ENCODE results near the gene RRN3. TPM values are rescaled to one million over a fixed set of nuclear protein-coding genes. Genes with fewer than 3 reads are reported as not detected.

Gene RRN3
- total RNA-seq, 1 experiment from 2014 or later, result 40.9 TPM

DNA sequence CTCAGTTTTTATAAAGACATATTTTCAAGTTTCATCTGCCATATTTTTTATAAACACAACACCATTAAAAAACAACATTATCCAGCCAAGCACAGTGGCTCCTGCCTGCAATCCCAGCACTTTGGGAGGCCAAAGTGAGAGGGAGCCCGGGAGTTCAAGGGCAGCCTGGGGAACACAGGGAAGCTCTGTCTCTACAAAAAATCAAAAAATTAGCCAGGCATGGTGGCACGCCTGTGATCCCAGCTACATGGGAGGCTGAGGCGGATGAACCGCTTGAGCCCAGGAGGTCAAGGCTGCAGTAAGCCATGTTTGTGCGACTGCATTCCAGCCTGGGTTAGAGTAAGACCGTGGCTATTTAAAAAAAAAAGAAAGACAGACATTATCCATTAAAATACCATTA lies 21.0 kb downstream of the RRN3 start:
- Histone ChIP-seq H2BK20ac (ENCODE audit: low read depth, low read length, poor library complexity, severe bottlenecking) (no peak overlapping the region), H3K27ac (ENCODE audit: insufficient read length, low read depth, low read length) (no peak overlapping the region), H2BK5ac (ENCODE audit: insufficient read length, low read length) (no peak overlapping the region), H3K4ac (ENCODE audit: low read depth, low read length) (no peak overlapping the region), H4K8ac (replicated peaks; ENCODE audit: insufficient read length, low read depth, low read length) (no peak overlapping the region), H2AFZ (ENCODE audit: low read length) (no peak overlapping the region), H3K4me2 (ENCODE audit: insufficient read depth, insufficient read length, low read length) (no peak overlapping the region), H4K91ac (ENCODE audit: insufficient read length, low read depth, low read length) (no peak overlapping the region), H3K9ac (ENCODE audit: extremely low read depth, insufficient read length, low read length) (no peak overlapping the region), H2BK120ac (ENCODE audit: low read depth, low read length, poor library complexity, severe bottlenecking) (no peak overlapping the region), H2BK12ac (ENCODE audit: insufficient read length, low read depth, low read length) (no peak overlapping the region), H4K5ac (ENCODE audit: insufficient read length, low read depth, low read length) (no peak overlapping the region), H3K23ac (ENCODE audit: insufficient read length, low read depth, low read length) (no peak overlapping the region), H3K4me1 (ENCODE audit: insufficient read depth, low read length) (no peaks in the 10 kb centered on the region), H2BK15ac (ENCODE audit: low read depth, low read length) (no peak overlapping the region), H3K56ac (ENCODE audit: insufficient read length, low read depth, low read length) (no peak overlapping the region), H3K23me2 (ENCODE audit: insufficient read length, low read depth, low read length, poor library complexity, severe bottlenecking) (no peaks in the 10 kb centered on the region), H3K9me3 (ENCODE audit: control insufficient read depth, low read depth, low read length) (no peaks in the 10 kb centered on the region), H3K18ac (ENCODE audit: insufficient read length, low read depth, low read length) (no peak overlapping the region), H3K14ac (ENCODE audit: insufficient read depth, low read length) (no peak overlapping the region), H3K79me1 (ENCODE audit: insufficient read depth, low read depth, low read length, poor library complexity, severe bottlenecking) (no peaks in the 10 kb centered on the region), H3T11ph (ENCODE audit: low read length) (no peak overlapping the region), H2AK5ac (ENCODE audit: insufficient read length, low read length) (no peak overlapping the region), H4K20me1 (ENCODE audit: control insufficient read depth, insufficient read depth, insufficient read length) (no peaks in the 10 kb centered on the region), H3K79me2 (ENCODE audit: insufficient read depth, low read length) (no peaks in the 10 kb centered on the region), H3K27me3 (ENCODE audit: insufficient read depth, low read length) (no peaks in the 10 kb centered on the region)
- no peaks in the 10 kb centered on the region for H3K27me3 Mint-ChIP-seq (ENCODE audit: low read depth)
- H3K4me3 Mint-ChIP-seq, result no peak overlapping the region
- H3K27ac Mint-ChIP-seq, result peak overlapping the region in 2 of 3 experiments; percentile 32 to 49; a peak in 1 of 7 replicates
- no peaks in the 10 kb centered on the region for H3K9me3 Mint-ChIP-seq
- no CpG with 5 or more reads among the region's 6 CpGs for WGBS (ENCODE audit: extremely low coverage, insufficient read length, low lambda C conversion rate)
- H3K4me1 Mint-ChIP-seq, result no peaks in the 10 kb centered on the region
- DNase-seq, result no peak
- TF ChIP-seq, protein P1, sequence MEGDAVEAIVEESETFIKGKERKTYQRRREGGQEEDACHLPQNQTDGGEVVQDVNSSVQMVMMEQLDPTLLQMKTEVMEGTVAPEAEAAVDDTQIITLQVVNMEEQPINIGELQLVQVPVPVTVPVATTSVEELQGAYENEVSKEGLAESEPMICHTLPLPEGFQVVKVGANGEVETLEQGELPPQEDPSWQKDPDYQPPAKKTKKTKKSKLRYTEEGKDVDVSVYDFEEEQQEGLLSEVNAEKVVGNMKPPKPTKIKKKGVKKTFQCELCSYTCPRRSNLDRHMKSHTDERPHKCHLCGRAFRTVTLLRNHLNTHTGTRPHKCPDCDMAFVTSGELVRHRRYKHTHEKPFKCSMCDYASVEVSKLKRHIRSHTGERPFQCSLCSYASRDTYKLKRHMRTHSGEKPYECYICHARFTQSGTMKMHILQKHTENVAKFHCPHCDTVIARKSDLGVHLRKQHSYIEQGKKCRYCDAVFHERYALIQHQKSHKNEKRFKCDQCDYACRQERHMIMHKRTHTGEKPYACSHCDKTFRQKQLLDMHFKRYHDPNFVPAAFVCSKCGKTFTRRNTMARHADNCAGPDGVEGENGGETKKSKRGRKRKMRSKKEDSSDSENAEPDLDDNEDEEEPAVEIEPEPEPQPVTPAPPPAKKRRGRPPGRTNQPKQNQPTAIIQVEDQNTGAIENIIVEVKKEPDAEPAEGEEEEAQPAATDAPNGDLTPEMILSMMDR (conservative IDR thresholded peaks at IDR 0.05), result no peak
- peaks cover 40 to 87% (median 80%) of the 10 kb centered on the region in 3 experiments for H3K36me3 Mint-ChIP-seq (ENCODE audit: insufficient read depth in 1 of 3, low read depth in 3 of 3)

Data from H9 (cell line).